Measurements from ENCODE around the gene TDRD7. TPM values are rescaled to one million over a fixed set of nuclear protein-coding genes. Genes with fewer than 3 reads are reported as not detected.

The TDRD7 gene
- total and polyA plus RNA-seq, 2 of the 13 experiments (the other 11 are each of a cell fraction or from before 2014, with no cell fraction given) = 9.8 to 15.5 TPM

DNA sequence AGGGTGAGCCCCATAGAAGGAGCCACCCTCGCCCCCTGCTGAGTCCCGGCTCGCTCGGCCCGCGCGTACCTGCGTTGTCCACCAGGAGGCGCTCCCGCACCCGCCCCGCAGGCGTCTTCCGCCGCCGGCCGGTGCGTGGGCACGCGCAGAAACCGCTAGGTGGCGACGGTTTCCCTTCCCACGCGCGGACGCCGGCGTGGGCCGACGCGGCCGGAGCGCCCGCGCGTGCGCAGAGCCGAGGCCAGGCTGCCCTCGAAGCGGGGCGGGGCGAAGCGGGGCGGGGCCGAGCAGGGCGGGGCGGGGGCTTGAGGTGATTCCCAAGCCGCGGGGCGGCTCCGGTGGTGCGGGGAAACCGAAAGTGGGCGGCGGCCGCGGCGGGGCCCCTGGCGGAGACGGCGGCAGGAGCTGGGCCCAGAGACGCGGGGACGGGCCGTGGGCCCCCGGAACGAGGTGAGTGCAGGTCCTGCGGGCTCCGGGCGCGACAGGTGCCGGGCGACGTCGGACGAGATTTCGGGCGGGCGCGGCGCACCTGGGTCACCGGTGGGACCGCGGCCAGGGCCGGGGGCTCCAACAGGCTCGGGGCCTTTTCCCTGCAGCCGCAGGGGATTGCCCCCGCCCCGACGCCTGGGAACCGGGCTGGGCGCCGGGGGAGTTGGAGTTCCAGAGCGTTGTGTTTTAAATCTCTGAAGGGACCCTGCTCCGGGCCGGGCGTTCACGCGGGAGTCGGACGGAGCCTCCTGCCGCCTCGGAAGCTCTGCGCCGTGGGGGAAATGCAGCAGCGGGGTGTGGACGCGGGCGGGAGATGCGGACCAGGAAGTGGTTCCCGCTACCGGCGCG, at the start of gene TDRD7 (continued):
- TF ChIP-seq MTERF4 (CRISPR knock-in tag; IDR thresholded peaks at IDR 0.05) (no peak), HNF4A (CRISPR knock-in tag; IDR thresholded peaks at IDR 0.05) (peak; percentile 34; the same call in 1 of the 2 replicates), NFE2L1 (CRISPR knock-in tag; IDR thresholded peaks at IDR 0.05; ENCODE audit: borderline replicate concordance) (no peak), ZBTB7B (CRISPR knock-in tag; IDR thresholded peaks at IDR 0.05) (peak; percentile 64; the same call in 1 of the 2 replicates), CAMTA2 (CRISPR knock-in tag; IDR thresholded peaks at IDR 0.05; ENCODE audit: borderline replicate concordance) (no peak), ZNF75D (CRISPR knock-in tag; IDR thresholded peaks at IDR 0.05; ENCODE audit: borderline replicate concordance) (no peak), ZNF792 (CRISPR knock-in tag; IDR thresholded peaks at IDR 0.05) (peak; percentile 57; the same call in 1 of the 2 replicates), ZIK1 (CRISPR knock-in tag; IDR thresholded peaks at IDR 0.05; ENCODE audit: borderline replicate concordance, low read depth) (no peak), ZNF761 (CRISPR knock-in tag; conservative IDR thresholded peaks at IDR 0.05) (no peak; the same call in 1 of the 2 replicates), MEIS1 (CRISPR knock-in tag; IDR thresholded peaks at IDR 0.05; ENCODE audit: borderline replicate concordance) (peak; percentile 85), ZFY (CRISPR knock-in tag; IDR thresholded peaks at IDR 0.05) (peak; percentile 84), ZNF782 (CRISPR knock-in tag; IDR thresholded peaks at IDR 0.05; ENCODE audit: borderline replicate concordance) (no peak; the same call in 1 of the 2 replicates), ZFP41 (CRISPR knock-in tag; IDR thresholded peaks at IDR 0.05; ENCODE audit: borderline replicate concordance) (no peak), ZNF383 (CRISPR knock-in tag; IDR thresholded peaks at IDR 0.05; ENCODE audit: borderline replicate concordance) (peak; percentile 76; the same call in 1 of the 2 replicates), REL (CRISPR knock-in tag; conservative IDR thresholded peaks at IDR 0.05) (peak; percentile 91; the same call in 1 of the 2 replicates), SNAPC4 (CRISPR knock-in tag; IDR thresholded peaks at IDR 0.05) (no peak), RARA (CRISPR knock-in tag; IDR thresholded peaks at IDR 0.05) (peak; percentile 38), IKZF1 (IDR thresholded peaks at IDR 0.05) (no peak), ZNF256 (CRISPR knock-in tag; conservative IDR thresholded peaks at IDR 0.05) (no peak), ZNF547 (CRISPR knock-in tag; IDR thresholded peaks at IDR 0.05) (no peak; the same call in 1 of the 2 replicates)
- TF ChIP-seq, protein P1, sequence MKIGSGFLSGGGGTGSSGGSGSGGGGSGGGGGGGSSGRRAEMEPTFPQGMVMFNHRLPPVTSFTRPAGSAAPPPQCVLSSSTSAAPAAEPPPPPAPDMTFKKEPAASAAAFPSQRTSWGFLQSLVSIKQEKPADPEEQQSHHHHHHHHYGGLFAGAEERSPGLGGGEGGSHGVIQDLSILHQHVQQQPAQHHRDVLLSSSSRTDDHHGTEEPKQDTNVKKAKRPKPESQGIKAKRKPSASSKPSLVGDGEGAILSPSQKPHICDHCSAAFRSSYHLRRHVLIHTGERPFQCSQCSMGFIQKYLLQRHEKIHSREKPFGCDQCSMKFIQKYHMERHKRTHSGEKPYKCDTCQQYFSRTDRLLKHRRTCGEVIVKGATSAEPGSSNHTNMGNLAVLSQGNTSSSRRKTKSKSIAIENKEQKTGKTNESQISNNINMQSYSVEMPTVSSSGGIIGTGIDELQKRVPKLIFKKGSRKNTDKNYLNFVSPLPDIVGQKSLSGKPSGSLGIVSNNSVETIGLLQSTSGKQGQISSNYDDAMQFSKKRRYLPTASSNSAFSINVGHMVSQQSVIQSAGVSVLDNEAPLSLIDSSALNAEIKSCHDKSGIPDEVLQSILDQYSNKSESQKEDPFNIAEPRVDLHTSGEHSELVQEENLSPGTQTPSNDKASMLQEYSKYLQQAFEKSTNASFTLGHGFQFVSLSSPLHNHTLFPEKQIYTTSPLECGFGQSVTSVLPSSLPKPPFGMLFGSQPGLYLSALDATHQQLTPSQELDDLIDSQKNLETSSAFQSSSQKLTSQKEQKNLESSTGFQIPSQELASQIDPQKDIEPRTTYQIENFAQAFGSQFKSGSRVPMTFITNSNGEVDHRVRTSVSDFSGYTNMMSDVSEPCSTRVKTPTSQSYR (CRISPR knock-in tag; IDR thresholded peaks at IDR 0.05; ENCODE audit: borderline replicate concordance) = peak; percentile 26; the same call in 1 of the 2 replicates

All from HepG2 (cell line).